Measurements from ENCODE around the gene PRKCB.
"Not testable (repeated sequence)": the region's sequence is repeated elsewhere in the genome, so short reads cannot be mapped to it uniquely, and the experiment has no call there.

The PRKCB gene

GRCh38 chr16:24108090-24108489 lies 272.3 kb downstream of the PRKCB start:
- DNase-seq, result not testable (repeated sequence)

GRCh38 chr16:24111724-24112302 lies 276.0 kb downstream of the PRKCB start:
- DNase-seq, result no peak

DNA sequence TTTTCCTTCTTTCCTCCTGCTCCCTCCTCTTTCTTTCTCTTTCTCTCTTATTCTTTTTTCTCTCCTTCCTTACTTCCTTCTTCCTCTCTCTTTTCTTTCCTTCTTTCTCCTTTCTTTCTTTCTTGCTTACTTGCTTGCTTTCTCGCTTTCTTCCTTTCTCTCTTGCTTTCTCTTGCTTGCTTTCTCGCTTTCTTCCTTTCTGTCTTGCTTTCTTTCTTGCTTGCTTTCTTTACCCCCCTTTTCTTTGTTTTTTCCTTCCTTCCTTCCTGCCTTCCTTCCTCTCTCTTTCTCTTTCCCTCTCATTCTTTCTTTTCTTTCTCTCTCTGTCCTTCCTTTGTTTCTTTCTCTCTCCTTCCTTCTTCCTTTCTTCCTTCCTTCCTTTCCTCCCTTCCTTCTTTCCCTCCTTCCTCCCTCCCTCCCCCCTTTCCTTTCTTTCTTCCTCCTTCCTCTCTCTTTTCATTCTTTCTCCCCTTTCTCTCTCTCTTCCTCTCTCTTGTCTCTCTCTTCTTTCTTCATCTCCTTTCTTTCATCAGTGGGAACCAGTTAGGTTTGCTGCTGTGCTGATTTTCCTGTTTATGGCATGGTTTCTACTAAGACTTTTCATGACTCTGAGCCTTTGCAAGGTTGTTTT lies 277.4 kb downstream of the PRKCB start:
- DNase-seq, result no peak

GRCh38 chr16:24114876-24115275 lies 279.1 kb downstream of the PRKCB start:
- no peak for DNase-seq

DNA sequence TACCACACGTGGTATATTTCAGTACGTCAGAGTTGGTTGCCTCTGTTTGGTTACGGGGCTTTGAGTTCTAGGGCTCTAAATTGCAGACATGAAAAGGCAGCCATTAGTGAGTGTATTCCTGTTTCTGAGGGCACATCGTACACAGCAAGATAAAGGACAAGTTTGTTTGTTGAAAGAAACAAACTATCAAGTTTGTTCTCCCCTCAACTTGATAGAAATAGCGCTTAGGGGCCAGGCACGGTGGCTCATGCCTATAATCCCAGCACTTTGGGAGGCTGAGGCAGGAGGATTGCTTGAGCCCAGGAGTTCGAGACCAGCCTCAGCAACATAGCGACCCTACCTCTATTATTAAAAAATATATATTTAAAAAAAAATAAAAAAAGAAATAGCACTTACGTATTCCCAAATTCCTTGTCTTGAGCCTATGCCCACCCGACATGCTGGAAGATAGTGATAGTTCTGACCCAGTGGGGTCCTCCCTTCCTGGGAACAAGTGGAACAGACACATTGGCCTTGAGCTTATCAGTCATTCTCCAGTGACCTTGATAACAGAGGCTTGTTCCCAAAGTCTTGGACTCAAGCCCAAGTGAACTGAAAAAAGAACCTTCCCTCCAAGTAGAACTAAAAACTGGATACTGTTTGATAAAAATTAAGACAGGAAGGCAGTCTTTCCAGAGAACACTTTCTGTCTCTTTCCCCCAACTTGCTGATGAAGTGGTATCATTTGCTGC lies 280.4 kb downstream of the PRKCB start:
- no peak for DNase-seq

GRCh38 chr16:24116989-24117388 lies 281.2 kb downstream of the PRKCB start:
- no peak for DNase-seq

DNA sequence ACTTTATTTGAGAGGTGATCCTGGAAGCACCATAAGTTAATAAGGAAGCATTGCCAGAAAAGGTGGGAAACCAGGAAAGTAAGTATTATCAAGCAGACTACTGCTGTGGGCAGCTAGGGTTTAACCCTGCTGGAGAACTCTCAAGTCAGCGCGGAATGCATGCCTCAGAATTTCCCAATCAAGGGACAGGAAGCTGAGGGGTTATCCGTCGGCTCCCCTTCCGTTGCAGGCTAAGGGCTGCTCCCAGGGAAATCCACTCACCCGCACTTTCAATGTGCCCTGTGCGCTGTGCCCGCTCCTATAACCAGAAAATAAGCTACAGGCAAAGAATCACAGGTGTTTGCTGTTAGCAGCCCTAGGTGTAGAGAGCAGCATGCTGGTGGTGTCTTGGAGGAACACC lies 281.9 kb downstream of the PRKCB start:
- DNase-seq, result no peak

- DNase-seq, result no peak
Observed at GRCh38 chr16:24118126-24118821, 282.5 kb downstream of the PRKCB start.

DNA sequence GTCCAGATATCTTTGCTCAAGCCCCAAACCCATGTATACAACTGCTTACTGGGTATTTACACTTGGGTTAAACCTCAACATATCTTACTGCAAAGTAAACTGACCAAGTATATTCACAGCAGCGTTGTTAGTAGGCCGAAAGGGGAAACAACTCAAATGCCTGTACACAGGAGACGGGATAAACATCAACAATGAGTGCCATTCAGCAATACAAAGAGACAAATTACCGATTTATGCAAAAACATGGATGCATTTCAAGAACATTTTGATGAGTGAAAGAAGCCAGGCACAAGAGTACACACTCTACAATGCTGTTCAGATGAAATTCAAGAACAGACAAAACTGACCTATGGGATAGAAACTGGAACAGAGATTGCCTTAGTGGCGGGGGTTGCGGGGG lies 284.0 kb downstream of the PRKCB start:
- DNase-seq, result no peak

GRCh38 chr16:24123275-24123674 lies 287.5 kb downstream of the PRKCB start:
- DNase-seq, result no peak

DNA sequence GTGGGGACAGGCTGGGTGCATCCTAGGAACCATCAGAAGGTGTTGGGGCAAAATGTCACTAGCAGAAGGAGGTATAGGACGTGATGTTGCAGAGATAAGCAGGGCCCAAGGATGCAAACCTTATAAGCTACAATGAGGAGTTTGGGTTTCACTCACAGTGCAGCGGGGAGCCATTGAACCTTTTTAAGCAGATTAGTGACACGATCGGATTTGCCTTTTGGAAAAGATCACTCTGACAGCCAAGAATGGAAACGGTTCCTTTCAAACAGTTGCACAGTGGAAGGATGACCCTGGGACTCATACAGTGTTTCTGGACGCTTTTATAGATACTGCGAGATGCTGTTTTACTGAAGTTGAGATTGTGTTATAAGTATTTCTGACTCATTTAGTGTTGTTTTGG lies 288.5 kb downstream of the PRKCB start:
- no peak for DNase-seq

DNA sequence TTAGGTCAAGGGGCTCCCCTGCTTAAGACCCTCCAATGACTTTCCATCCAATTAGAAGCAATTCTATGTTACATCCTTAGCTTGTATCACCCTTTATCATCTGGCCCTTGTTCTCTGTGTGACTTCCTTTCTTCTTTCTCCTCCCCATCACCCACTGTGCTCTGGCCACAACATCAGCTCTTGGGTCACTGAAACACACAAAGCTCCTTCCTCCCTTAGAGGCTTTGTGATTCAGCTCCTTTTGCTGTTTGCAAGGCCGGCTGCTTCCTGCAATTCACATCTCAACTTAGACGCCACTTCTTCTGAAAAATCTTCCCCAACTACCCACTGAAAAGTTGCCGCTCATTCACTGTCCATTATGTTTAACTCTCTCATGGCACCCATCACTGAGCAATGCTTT lies 289.4 kb downstream of the PRKCB start:
- DNase-seq, result no peak

DNA sequence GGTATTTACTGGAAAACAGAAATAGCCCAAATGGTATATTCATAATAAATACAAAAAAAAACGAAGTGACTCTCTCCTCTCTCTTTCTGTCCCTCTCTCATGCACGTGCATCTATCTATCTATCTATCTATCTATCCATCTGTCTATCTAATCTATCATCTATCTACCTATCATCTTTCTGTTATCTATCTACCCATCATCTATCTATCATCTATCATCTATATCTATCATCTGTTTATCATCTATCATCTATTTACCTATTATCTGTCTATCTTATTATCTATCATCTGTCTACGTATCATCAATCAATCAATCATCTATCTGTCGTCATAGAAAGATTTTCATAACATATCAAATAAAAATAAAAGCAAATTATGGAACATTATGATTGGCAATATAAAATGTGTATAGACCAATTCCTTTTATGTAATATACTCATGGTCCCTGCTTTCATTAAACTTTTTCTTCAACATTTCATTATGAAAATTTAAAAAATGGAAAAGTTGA lies 293.7 kb downstream of the PRKCB start:
- no peak for DNase-seq

GRCh38 chr16:24130494-24131085 lies 294.8 kb downstream of the PRKCB start:
- no peak for DNase-seq

- DNase-seq, result no peak
Observed at GRCh38 chr16:24131294-24131693, 295.5 kb downstream of the PRKCB start.

DNA sequence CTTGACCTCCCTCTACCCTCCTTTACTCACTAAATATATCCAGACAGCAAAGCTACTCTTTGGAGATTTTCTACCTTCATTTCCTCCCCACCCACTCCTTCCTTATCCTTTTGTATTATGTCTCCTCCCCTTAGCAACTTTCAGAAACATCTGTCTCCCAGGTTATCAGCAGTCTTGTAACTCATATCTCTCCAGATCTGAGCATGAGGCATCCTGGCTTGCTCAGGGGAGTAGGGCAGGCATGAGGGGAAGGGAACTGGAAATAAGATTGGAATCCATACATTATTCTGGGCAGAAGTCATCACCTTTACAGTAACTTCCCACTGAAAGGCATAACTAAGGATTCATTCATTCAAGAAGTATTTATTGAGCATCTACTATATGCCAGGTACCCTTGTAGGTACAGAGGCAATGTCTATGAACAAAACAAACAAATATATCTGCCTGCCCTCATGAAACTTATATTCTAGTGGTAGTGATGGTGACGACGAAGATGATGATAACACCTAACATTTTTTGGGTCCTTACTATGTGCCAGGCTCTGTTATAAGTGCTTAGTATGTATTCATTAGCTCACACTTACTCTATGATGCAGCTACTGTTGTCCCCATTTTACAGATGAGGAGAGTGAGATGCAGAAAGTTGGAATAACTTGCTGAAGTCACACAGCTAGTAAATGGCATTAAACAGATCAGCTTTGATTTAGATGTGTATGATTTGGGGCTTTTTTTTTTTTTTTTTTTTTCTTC lies 296.4 kb downstream of the PRKCB start:
- no peak for DNase-seq

- no peak for DNase-seq
Observed at GRCh38 chr16:24132797-24133155, 297.0 kb downstream of the PRKCB start.

GRCh38 chr16:24135624-24136565 lies 300.1 kb downstream of the PRKCB start:
- no peak for DNase-seq

DNA sequence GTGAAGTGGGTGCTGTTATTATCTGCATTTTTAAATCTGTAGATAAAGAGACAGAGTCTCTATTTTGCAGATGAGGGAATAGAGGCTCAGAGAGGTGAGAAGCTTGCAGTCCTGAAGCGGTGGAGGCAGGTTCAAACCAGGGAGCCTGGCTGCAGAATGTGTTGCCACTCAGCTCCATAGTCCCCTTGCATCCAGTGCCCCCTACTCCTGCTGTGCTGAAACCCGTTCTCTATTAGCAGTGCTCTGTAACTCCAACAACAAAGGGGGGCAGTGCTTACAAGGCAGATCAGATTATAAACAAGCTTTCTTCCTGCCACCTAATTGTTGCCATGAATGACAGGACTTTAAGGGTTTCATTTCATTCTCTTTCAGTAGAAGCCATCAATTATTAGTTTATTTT lies 302.2 kb downstream of the PRKCB start:
- no peak for DNase-seq

DNA sequence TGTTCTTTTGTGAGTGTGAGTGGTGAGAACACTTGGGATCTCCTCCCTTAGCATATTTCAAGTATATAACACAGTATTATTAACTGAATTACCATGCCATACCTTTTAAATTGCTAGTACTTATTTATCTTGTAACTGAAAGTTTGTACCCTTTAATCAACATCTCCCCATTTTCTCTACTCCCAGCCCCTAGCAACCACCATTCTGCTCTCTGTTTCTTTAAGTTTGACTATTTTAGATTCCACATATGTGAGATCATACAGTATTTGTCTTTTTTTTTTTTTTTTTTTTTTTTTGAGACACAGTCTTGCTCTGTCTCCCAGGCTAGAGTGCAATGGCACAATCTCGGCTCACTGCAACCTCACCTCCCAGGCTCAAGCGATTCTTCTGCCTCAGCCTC lies 302.8 kb downstream of the PRKCB start:
- DNase-seq, result no peak

DNA sequence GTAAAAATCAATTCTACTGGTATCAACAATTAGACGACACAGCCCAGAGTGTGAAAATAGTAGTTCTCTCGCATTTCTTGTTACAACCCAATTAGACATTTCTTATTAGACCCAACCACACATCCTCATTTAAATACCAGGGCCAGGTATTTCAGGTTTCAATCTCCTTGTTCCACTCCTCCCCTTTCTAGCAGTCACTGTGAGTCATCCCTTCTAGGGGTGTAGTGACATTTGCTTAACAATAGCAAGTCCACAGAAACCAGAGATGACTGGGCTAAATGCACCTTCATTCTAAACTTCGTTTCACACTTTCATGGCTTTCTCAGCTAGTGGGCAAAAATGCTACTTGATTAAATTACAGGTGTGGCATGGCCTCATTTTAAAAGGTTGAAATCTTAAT lies 303.5 kb downstream of the PRKCB start:
- DNase-seq, result no peak
